GM18861 (cell line): ENCODE data around the gene RTN1.

Source experiments
- ATAC-seq: cut with Tn5 transposase; IDR thresholded peaks from one replicate; pipeline ENCODE4 v1.9.1; 2021; ENCODE audit not compliant: unreplicated experiment

RTN1 gene

DNA sequence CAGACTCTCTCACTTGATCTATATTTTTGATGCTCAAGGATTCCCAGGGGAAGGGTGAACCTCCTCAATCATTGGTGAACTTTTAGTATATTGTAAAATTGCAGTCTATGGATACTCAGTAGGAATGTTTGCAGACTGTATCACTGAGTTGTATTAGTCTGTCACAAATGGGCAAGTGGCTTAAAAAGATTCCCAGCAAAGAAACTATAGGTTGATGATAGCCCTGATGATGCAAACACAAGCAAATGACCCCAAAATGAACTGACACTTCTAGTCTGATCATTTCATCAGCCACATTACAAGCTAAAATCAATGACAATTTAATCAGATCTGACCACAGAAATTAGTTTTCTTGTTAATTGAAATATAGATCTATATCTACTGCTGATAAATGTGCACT, 59.5 kb downstream of the RTN1 start:
- ATAC-seq = no peak

DNA sequence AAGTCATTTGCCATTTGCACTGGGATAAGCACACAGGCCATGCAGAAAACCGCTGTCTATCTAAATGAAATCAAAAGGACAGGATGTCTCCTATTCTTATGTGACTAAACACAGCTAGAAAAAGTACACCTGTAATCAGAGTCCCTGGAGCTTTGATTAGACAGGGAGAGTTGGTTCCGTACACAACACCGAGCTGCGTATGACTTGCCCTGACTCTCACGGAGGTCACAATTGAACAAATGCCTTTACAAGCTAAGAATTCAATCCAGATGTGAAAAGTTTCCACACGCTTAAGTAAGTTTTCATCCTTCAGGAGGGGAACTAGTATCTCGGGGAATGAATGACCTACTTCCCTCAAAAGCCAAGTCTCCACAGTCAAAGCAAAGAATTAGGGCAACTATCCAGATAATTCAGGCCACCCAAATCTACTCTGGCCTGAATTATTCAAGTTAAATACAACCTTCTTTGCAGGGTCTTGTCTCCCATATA, 67.5 kb downstream of the RTN1 start:
- ATAC-seq = no peak

DNA sequence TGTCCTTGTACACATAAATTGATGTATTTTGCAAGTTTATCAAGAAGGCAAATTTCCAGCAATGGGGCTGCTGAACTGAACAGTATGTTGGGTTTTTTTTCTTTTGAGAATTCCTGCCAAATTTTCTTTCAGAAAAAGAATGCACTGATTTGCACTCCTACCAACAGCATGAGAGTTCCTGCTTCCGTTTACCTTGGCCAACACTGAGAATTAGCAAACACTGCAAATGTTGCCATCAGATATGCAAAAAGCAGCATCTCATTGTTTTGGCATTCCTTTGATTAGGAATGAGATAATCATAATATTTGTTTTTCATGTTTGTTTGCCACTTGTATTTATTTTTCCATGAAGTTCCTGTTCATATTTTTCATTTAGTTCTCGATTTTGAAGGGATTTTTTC, 82.4 kb downstream of the RTN1 start:
- no peak for ATAC-seq

GRCh38 chr14:59787045-59787674, 83.4 kb downstream of the RTN1 start:
- ATAC-seq = no peak

DNA sequence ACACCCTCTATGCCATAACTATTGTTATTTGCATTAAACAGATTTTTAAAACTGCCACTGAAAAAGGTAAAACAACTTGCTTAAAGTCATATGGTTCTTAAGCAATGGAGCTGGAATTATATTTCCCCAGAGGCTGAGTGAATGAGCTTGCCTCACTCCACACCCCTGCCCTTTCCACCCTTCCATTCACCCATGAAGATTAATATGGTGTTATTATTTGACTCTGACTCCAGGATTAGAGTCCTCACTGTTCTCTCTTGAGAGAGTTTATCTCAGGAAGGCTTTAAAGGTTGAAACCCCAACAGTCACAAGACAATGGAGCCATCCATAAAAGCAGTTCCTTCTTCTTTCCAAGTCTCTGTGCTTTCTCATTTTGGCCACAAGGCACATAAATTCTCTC, 84.9 kb downstream of the RTN1 start:
- no peak for ATAC-seq

DNA sequence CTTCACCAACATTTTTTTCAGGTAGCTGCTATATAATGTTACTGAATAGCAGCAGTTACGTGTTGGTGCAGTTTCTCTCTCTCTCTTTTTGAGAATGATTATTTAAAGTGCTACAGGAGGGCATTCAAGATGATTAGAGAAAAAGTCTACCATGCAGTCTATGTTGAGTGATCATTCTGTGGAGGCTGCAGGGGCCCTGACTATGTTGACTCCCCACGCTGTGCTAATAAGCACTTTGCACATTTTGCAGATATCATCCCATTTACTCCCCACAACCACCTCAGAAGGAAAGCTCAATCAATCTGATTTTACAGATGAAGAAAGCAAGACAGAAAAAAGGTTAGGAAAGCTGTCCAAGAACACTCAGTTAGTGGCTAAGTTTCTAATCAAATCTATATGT, 87.8 kb downstream of the RTN1 start:
- ATAC-seq = no peak

- ATAC-seq = no peak
Measured at GRCh38 chr14:59777006-59777579, 93.5 kb downstream of the RTN1 start.

- ATAC-seq = no peak
Measured at GRCh38 chr14:59776468-59776867, 94.1 kb downstream of the RTN1 start.

DNA sequence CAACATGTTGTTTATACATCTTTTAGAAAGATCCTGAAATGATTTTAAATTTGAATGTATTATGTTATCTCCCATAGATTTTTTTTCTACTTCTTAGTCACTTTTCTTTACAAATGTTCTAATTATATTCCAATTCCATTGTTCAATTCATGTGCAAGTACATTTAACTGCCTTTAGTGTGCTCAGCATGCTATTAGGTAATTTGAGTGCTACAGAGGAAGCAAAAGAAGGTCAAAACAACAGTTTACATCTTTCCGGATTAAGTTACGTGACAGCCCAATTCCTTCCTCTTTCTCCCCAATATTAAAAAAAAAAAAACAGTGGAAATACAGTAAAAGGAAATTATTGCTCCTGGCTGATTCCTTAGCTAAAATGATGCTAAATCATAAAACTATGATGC, 98.3 kb downstream of the RTN1 start:
- no peak for ATAC-seq

- no peak for ATAC-seq
Measured at GRCh38 chr14:59771577-59771976, 99.0 kb downstream of the RTN1 start.

DNA sequence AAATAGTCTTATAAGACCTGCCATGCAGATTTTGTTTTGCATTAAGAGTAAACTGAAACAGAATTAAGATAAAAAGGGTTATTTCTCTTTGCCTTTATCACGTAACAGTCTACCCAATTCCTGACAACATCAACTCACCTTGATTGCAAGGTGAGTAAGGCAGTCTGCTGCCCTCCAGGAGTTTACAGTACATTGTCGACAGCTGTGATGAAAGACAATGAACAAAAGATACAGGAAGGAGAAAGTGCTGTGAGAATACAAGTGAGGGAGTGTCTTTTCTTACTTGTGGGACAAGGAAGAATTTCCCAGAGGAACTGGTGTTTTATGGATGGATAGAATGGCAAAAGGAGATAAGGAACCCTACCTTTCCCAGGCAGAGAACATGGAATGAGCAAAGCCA, 101.0 kb downstream of the RTN1 start:
- no peak for ATAC-seq

DNA sequence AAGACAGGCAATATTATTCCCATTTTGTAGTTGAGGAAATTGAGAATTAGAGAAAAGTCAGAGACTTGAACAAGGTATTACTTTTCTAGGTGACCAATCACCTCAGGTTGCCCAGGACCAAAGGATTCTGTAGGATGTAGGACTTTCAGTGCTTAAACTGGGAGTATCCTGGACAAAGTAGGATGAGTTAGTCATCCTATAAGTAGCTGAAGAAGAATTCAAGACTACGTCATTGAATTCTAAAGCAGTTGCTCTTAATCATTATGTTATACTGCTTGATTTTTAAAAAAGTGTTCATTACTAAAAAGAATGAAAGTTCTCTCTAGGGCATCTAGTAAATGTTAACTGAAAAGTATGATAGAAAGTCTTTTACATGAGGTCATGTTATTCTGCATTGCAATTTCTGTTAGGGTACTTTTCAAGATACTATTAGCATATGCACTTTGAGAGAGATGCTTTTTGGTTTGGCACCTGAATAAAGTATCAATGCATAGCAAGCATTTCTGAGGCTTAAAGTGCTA, 101.7 kb downstream of the RTN1 start:
- no peak for ATAC-seq

GRCh38 chr14:59761851-59762250, 108.7 kb downstream of the RTN1 start:
- ATAC-seq = no peak

- no peak for ATAC-seq
Measured at GRCh38 chr14:59755409-59756135, 115.0 kb downstream of the RTN1 start.

GRCh38 chr14:59754256-59754655, 116.3 kb downstream of the RTN1 start:
- ATAC-seq = no peak

DNA sequence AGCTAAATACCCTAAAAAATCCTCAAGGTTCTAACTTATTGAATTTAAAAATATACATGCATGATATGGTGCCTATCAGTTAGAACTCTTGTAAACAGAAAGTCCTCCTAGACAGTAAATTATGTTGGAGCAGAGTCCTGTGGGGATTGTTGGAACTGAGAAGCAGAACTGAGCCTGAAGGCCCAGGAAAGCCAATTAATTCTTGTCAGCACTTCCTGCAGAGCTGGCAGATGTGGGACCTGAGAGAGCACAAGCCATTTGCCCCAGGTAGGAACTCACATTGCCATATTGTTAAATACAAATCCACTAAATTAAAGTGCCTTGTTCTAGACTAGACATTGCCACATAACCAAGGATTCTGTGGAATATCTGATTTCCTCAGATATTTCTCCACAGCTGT, 117.1 kb downstream of the RTN1 start:
- no peak for ATAC-seq

GRCh38 chr14:59751578-59751977, 119.0 kb downstream of the RTN1 start:
- no peak for ATAC-seq

GRCh38 chr14:59739794-59740193, 130.8 kb downstream of the RTN1 start:
- ATAC-seq = no peak

GRCh38 chr14:59728304-59728703, 142.3 kb downstream of the RTN1 start:
- ATAC-seq = no peak

DNA sequence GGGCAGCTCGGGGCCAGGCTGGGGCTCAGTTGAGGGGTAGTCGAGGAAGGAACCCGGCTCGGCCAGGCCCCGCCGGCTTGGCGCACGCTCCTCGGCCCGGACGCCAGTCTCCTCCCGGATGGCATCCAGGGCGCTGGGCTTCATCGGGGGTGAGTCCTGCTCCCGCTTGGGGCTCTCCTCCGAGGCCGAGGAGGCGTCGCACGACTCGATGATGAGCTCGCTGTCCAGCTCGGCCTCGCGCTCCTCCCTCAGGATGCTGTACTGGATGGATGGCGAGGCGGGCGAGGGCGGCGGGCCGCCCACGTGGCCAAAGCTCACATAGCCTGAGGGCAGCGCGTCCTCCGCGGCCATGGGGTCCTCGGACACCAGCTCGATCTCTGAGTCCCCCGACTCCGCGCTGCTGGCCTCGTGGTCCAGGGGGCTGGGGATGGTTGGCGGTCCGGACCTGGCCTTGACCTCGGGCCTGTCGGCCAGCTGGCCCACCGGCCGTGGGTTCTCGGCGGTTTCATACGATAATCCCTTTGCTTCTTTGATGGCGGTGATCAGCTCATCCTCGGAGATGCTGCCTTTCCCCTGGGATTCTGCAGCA, 143.4 kb downstream of the RTN1 start:
- no peak for ATAC-seq

GRCh38 chr14:59711080-59711479, 159.5 kb downstream of the RTN1 start:
- ATAC-seq = no peak
